UCSD-AML1 (cell line): ENCODE data around the gene MGMT.

Experiments used
- DNase-seq: peaks from one replicate; lab custom pipeline; 2025; ENCODE audit not compliant: unreplicated experiment; lab: John Stamatoyannopoulos, UW

The MGMT gene

DNA sequence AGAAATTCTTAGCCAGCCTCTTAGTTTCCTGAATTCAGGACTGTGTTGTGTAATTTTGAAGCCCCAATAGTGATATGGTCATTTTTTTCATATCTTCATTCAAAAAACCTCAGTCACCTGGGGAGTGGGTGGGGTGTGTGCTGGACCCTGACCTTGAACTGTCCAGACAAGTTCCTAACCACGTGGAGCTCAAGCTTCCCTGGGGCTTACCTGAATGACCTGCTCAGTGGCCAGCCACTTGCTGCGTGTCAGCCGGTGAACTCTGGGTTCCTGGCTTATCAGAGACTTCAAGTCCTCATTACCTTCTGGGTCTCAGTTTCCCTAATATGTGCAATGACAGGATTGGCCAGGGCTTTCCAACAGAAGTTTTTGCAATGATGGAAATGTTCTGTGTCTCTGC, 27.1 kb downstream of the MGMT start:
- no peak for DNase-seq

DNA sequence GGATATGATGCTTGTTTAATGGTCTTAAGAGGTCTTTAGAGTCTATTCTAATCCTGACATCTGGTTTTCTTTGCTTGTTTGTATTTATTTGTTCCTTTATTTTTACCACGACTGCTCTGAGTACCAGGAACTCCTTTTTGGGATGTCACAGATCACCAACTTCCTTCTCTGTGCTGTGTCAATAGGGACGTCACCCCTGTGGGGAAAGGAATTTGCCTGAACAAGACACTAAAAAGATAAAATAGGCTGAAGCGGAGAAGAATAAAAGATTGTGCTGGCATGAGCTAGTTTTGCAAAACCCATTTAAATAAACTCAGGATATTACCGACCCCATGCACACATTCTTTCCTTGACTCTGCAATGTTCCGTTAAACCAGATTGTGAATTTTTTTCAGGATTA, 27.7 kb downstream of the MGMT start:
- no peak for DNase-seq

DNA sequence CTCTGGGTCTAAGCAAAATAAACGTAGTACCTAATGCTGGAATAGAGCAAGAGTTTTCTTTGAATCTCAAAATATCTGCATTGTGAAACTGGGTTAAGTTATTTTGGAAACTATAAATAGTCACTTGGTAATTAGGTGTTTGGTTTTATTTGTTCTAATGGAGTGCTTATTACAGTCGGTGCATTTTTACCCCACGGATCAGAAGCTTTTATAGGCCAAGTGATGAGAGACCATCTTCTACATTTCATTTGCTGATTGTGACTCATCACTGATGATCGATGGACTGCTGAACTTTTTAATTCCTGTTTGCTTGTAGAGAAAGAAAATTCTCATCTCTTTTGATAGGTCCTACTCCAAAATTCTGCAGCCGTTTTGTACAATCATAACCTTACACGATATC, 28.2 kb downstream of the MGMT start:
- no peak for DNase-seq

DNA sequence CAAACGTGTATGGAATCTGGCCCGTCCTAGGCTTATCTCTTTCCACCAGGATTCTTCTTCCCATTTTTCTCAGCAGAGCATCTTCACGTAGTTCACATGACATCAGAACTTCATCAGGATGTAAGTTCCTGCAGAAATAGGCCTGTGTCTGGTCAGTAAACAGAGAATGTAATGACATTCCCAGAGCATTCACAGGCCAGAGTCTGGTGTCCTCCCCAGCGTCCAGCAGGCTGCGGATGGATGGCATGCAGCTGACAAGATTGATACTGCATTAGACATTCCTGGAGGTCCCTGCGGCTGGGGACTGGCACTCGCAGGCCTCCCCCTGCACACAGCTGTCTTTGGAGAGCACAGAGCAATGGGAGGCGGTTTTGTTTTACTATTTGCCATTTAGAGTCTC, 28.7 kb downstream of the MGMT start:
- no peak for DNase-seq

DNA sequence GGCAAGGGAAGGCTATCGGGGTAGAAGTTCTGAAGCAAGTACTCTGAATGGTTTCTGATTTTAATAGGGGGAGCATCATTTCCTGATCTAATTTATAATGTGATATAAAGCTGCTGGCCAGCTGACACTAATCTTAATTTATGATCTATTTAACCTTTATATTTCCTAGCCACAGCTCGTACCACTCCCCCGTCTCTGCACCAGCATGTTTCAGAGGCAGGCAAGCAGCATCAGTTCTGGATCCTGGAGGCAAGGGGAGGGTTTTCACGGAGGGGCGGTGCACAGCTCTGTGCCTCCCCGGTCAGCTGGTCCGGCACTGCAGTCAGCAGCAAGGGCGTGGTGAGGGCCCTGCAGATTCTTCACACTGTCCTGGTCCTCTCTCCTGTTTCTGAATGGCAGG, 30.0 kb downstream of the MGMT start:
- no peak for DNase-seq

DNA sequence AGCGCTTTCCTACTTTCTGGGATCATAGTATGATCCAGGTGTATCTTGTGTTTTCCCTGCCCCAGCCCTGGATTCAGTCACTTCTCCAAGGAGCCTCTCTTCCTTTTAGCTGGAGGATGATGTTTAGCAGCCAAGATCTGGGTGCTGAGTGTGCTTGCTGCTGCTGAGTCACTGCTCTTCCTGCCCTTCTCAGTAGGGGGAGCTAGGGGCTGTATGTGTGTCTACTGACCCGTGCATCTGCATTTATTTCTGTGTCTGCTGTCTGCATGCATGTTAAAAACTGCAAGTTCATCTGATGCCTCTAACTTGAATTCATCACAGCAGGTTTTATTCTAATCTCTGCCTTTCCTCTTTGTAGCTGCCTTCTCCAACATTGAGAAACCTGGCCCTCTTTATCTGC, 31.6 kb downstream of the MGMT start:
- DNase-seq, result no peak

DNA sequence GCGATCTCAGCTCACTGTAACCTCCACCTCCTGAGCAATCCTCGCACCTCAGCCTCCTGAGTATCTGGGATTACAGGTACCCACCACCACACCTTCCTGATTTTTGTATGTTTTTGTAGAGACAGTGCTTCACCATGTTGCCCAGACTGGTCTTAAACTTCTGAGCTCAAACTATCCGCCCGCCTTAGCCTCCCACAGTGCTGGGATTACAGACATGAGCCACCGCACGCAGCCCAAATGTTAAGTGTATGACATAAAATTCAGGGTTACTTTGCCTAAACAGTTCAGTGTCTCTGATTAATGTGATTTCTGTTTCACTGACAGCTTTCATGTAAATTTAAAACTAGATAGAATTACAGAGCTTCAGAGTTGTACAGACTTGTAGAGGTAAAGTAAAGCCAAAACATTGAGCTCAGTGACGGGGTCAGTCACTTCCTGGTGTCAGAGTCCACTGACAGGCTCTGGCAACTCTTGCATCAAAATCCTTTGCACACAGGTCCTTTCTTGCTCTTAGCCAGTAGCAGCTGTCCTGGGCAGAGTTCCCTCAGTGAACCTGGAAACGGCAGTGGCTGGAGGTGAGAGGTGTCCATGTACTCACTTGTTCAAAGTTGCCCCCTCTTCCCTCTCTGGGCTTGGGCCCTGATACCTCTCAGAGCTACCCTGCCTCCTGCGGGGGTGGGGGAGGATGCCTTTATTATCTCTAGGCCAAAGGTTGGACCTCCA, 33.7 kb downstream of the MGMT start:
- no peak for DNase-seq

DNA sequence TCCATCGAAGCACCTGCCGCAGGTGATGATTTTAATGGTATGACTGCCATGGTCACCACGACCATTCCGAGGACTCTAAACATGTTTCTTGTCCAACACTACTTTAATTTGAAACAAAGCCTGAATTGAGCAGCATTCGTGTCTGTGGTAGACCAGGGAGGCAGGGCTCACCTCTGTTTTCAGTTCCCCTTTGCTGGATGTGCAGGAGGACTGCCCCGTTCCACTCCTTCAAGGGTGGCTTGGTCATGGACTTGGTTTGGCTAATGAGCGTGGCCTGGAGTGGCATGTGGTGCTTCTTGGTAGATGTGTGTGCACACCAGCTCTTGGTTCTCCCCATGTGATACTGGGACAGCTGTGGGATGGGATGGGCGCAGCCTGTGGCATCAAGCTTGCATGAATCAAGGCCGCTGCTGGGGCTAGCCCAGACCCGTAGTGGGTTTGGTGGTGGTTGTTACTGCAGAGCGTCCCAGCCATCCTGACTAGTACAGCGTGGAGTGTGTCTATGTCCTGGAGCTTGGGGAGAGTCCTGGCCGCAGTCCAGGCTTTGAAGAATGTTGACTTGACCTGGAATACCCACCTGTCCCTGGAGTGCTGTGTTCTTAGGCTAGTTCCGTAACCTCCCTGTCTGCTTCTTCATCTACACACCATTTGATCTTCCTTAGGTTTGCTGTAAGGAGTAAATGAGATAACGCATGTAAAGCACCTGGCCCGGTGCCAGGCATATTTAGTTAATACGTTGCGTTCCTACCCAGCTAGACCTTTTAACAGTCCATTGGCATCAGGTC, 34.8 kb downstream of the MGMT start:
- DNase-seq, result no peak

DNA sequence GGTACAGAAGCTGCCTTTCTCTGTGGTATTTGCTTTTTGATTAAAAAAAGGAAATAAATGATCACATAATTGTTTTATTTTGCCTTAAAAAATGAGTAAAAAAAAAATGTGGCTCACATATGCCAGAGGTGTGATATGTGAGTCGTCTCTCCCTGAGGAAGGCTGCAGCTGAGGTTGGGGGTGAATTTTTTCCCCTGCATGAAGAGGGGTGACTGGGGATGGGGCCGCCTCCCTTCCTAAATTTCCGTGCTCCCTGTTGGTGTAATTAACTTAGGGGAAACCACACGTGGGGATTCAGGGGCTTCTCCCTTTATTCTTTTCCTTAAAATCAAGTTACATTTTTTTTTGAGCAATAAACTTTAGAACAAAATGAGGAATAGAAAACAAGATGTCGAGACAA, 35.4 kb downstream of the MGMT start:
- no peak for DNase-seq

DNA sequence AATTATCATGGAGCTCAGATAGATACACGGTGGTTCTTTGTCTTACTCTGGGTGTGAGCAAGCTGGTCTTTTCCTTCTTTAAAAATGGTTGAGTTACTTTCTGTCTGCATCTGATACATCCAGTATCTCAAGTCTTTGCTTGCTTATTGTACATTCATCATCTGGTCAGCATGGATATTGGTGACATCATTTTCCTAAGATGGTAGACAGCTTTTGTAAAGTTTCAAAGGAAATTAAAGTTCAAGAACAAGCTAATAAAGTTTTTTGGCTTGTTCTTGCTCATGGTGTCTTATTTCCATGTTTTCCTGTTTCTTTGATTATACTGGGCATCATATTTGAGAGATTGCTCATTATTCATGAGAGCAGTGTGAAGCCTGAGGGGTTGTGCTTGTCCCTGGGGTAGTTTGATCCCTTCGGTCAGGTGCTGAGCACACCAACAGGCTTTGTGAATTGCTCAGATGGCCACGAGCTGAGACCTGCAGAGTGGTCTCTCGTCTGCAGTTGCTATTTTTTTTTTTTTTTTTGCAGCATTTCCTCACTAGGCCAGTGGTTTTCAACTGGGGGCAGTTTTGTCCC, 38.5 kb downstream of the MGMT start:
- DNase-seq, result no peak

DNA sequence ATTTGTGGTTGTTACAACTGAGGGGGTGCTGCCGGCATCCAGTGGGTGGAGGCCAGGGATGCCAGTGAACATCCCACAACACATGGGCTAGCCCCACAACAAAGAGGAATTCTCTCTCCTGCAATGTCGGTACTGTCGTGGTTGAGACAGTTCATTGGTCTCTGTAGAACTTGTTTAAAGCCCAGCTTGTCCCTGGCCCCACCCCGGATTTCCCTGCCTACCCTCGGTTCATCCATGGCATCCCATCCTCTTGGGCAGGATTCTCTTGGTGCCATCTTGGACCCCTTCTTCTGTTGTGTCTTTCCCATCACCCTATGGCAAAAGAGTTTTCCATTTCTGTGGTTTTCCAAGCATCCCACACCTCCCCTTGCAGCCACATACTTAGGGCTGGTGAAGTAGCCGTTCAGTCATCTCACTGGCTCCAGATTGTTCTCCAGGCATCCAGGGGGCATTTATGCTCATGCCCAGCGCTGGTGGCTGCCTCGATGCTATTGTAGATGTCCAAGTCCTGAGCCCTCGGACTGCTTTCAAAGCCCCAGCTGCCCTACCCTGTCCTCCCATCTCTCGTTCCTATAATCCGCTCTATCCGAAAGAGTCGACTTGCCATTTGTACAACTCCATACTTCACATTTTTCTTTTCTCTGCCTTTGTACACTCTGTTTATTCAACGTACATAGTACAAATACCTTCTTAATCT, 39.2 kb downstream of the MGMT start:
- no peak for DNase-seq

DNA sequence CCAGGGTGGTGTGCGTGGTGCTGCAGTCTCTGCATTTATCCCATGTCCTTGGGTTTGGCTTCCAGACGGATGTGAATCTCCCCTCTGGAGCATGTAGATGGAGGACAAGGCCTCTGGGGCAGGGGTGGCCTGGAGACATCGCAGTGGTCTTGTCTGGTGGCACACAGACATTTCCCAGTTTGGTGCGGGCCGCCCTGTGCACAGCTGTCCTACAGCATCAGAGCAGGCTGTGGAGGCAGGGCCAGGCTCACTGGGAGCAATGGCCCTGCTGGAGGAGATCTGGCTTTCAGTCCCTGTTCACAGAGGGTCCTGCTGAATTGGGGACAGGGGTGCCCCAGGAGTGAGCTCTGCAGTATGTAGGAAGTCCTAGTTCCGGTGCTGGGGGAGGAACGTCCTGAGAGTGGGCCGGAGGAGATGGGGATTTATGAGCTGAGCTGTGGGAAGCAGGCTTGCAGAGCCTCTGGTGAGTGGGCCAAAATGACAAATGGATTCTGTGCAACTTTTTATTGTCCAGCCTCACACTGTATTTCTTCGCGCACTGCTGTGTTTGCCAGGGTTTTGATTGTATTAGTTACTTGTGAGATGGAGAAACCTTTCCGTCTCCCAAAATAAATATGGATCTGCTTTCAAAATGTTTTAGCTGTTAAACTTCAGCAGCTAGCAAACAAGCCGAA, 40.3 kb downstream of the MGMT start:
- no peak for DNase-seq

DNA sequence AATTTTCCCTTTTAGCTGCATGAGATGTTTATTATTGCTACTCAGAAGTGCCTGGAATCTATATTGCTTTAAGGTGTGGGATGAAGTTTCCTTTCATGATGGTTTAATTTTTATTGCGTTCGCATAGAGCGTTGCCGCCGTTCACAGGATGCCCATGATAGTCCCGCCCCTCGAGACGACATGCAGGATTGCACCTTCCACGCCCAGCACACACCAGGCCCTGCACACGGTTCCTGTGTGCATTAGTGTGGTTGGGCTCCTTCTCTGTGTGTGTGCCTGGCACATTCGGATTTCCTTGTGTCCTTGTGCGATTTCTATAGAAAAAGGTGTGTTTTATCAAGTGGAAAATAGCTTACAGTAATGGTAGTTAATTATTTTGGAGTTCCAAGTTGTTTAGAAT, 42.1 kb downstream of the MGMT start:
- no peak for DNase-seq

DNA sequence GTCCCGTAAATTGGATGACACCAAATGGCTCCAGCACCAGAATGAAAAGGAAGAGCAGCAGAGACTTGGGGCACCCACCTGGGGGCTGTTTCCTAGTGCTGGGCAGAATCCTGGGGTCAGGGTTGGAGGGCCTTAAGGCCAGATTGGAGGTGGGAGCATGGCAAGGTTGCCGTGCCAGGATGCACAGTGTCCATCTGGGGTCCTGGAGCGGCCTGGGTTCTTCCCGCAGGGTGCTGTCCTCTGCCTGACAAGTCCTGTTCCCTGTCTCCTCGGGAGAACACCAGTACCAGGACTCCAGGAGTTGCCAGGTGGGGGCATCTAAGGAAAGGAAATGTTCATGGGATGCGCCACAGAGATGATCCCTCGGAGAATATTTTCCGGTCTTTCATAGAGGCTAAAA, 42.8 kb downstream of the MGMT start:
- no peak for DNase-seq

DNA sequence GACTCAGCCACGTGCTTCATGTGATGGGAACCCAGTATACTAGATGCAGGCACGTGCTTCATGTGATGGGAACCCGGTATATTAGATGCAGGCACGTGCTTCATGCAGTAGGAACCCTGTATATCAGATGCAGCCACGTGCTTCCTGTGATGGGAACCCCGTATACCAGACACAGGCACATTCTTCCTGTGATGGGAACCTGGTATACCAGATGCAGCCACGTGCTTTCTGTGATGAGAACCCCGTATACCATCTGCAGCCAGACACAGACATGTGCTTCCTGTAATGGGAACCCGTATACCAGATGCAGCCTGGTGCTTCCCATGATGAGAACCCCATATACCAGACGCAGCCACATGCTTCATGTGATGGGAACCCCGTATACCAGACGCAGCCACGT, 44.0 kb downstream of the MGMT start:
- DNase-seq, result no peak

DNA sequence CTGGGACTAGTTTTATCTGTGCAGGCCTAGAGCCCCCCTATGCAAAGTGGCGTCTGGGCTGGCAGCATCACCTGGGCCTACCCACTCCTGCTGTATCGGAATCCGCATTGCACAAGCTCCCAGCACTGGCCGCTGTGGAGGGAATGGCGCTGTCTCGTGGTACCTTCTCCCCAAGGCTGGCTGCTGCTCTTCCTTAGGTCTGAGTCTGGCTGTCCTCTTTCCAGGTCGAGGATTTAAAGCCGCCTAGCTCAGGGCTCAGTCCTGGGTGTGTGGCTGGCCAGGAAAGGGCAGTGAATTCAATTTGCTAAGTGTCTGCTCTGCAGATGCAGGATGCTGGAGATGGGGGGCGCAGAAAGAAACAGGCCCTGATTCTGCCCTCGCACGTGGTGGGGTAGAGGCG, 44.7 kb downstream of the MGMT start:
- DNase-seq, result no peak

DNA sequence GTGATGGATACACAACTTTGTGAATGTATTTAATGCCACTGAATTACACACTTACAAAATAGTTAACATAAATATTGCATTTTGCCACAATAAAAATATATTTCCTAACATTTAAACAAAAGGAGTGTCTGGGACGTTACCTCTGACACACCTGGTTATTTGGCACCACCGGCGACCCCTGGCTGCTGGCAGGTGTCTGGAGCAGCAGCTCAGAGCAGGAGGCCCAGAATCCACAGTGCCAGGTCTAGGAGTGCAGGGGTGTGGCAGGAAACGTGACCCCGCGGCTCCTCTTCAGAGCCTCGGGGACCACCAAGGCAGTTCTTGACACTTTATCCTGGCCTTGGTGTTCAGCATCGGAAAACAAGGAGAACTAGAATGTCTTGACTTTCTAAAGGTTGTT, 46.3 kb downstream of the MGMT start:
- no peak for DNase-seq

DNA sequence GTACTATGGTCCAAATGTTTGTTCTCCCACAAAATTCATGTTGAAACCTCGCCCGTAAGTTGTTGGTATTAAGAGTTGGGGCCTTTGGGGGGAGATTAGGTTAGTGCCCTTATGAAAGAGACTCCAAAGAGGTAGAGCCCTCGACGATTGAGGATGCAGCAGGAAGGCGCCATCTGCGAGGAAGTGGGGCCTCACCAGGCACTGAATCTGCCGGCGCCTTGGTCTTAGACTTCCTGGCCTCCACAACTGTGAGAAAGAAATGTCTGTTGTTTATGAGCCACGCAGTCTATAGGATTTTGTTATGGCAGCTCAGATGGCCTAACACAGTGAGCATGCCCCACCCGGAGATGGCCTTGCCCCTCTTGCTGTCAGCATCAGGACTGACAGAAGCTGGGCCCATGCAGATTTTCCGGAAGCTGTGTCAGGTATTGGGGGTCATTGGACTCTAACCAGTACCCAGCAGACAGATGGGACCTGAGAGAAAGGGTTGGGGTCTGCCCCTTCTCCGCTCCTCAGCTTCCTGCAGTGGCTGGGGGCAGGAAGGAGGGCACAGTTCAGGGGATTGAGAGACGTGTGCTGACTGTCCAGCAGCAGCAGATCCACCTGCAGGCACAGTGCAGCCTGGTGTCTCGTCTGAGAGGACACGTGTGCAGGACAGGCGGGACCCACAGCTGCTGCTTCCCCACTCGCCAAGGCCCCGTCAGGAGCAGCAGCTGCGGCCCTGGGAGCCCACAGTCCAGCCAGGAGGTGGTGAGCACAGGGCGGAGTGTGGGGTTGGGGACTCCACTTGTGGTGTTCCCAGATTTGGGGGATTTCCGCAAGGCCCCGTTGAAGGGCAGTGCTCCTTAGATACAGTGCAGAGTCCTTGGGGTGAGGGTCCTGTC, 47.8 kb downstream of the MGMT start:
- no peak for DNase-seq

DNA sequence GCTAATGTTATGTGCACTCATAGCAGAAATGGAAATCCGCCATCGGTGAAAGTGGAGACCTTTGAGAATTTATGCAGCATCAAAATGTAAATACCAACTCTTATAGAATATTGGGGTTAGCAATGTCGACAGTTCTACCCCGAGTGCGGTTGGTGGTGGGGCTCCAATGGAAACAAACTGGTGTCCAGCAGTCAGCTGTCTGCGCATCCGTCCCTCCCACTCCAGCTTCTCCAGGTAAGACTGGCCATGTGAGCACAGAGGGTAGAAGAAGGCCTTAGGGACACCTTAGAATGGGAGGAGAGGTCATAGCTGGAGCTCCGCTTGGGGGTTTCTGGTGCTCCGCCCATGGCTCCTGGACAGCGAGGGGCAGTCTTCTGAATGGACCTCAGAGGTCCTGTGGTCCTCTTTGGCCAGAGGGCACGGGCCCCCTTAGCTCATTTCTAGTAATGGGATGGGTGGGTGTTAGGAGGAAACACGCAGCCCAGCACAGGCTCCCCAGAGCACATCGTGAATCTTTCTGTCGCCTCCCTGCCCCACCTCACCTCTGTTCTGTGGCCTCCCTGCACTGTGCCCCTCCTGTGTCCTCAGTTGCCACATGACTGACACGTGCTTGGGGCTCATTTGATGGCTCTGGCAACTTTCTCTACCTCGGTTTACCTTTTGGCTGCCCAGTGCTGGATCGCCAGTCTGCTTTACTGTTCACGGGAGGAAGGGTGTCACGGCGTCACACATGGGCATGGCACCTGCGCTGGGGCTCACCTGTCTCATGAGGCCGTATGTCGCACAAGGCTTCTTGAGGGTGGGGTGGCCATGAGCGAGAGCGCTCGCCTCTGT, 50.0 kb downstream of the MGMT start:
- no peak for DNase-seq
